ENCODE data around the gene MIER1. TPM values are rescaled to one million over a fixed set of nuclear protein-coding genes. Genes with fewer than 3 reads are reported as not detected.
"Not testable (repeated sequence)": the region's sequence is repeated elsewhere in the genome, so short reads cannot be mapped to it uniquely, and the experiment has no call there.

Gene MIER1
- total RNA-seq, 1 experiment from 2014 or later, result 28.7 TPM

DNA sequence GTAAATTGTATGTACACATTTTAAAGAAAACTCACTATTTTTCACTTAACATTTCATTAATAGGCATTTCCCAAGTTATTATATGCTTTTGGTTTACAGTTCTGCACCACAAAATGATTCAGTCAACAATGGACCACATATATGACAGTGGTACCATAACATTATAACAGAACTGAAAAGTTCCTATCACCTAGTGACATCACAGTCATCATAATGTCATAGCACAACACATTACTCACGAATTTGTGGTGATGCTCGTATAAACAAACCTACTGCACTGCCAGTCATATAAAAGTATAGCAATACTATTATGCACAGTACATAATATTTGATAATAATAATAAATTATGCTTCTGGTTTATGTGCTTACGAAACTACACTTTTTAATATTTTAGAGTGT, 31.1 kb upstream of the MIER1 start (continued):
- TF ChIP-seq, protein P1, sequence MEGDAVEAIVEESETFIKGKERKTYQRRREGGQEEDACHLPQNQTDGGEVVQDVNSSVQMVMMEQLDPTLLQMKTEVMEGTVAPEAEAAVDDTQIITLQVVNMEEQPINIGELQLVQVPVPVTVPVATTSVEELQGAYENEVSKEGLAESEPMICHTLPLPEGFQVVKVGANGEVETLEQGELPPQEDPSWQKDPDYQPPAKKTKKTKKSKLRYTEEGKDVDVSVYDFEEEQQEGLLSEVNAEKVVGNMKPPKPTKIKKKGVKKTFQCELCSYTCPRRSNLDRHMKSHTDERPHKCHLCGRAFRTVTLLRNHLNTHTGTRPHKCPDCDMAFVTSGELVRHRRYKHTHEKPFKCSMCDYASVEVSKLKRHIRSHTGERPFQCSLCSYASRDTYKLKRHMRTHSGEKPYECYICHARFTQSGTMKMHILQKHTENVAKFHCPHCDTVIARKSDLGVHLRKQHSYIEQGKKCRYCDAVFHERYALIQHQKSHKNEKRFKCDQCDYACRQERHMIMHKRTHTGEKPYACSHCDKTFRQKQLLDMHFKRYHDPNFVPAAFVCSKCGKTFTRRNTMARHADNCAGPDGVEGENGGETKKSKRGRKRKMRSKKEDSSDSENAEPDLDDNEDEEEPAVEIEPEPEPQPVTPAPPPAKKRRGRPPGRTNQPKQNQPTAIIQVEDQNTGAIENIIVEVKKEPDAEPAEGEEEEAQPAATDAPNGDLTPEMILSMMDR (IDR thresholded peaks at IDR 0.05 in 2 of 3, conservative IDR thresholded peaks at IDR 0.05 in 1 of 3; ENCODE audit: borderline replicate concordance in 1 of 3, insufficient read depth in 1 of 3, low read depth in 2 of 3, low read length in 2 of 3), result no peak
- TF ChIP-seq ELF1 (IDR thresholded peaks at IDR 0.05; ENCODE audit: borderline replicate concordance, low read depth), result no peak
- TF ChIP-seq, protein P2, sequence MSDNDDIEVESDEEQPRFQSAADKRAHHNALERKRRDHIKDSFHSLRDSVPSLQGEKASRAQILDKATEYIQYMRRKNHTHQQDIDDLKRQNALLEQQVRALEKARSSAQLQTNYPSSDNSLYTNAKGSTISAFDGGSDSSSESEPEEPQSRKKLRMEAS (IDR thresholded peaks at IDR 0.05), result no peak

DNA sequence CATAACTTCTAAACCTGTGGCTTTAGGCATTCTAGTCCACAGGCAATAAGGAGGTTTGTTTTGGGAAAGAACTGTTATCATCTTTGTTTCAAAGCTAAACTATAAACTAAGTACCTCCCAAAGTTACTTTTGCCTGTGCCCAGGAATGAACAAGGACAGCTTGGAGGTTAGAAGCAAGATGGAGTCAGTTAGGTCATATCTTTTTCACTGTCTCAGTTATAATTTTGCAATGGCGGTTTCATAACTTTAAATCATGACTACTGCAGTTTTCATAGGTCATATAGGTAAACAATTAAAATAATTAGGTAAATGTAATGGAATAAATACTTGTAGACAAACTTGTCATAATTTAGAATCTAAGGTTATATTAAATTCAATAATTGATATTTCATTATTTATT, 9.6 kb upstream of the MIER1 start:
- CTCF ChIA-PET; H3K9me3 ChIP-seq (ENCODE audit: control insufficient read depth in 1 of 2, insufficient read depth in 1 of 2, low read depth in 1 of 2, low read length in 2 of 2); BruUV-seq (replicated peaks): not testable (repeated sequence)

DNA sequence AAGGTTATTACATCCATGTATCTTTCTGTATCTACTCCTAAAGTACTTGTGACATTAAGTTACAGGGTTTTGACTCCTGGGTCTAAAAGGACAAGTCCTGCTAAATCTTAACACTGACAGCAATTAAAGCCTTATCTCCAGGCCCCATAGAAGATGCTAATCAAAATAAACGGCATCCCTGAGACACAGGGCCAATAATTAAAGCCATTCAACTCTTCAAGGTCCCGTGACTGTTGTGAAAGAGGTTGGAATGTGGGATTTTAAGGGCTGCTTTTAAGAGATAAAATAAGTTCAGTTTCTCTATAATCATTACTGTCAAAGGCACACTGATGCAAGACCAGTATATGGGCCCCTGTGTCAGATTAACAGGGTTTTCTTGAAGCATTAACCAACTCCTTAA, 8.5 kb upstream of the MIER1 start:
- Histone ChIP-seq H3K9me2 (ENCODE audit: insufficient read depth) (no peaks in the 10 kb centered on the region), H4K20me1 (ENCODE audit: insufficient read depth) (no peaks in the 10 kb centered on the region), H3K27ac (ENCODE audit: low read depth, low read length) (no peak overlapping the region), H3K79me2 (ENCODE audit: insufficient read depth, low read length) (0 out of 2 replicates have a peak, but pooled peaks cover 3% of the 10 kb centered on the region), H2AFZ (ENCODE audit: low read depth, low read length, poor library complexity, severe bottlenecking) (no peak overlapping the region), H3K4me1 (ENCODE audit: control insufficient read depth in 1 of 2, insufficient read depth in 2 of 2, low read length in 2 of 2) (no peaks in the 10 kb centered on the region), H3K36me3 (ENCODE audit: control insufficient read depth in 1 of 2, insufficient read depth in 2 of 2, low read length in 2 of 2) (no peaks in the 10 kb centered on the region), H3K27me3 (ENCODE audit: insufficient read depth, low read length) (no peaks in the 10 kb centered on the region), H3K4me2 (ENCODE audit: low read length) (no peak overlapping the region), H3K9me3 (ENCODE audit: control insufficient read depth in 1 of 2, insufficient read depth in 1 of 2, low read depth in 1 of 2, low read length in 2 of 2) (no peaks in the 10 kb centered on the region), H3K9ac (ENCODE audit: low read length) (no peak overlapping the region), H3K4me3 (replicated peaks in 1 of 2; ENCODE audit: low read depth in 1 of 2, low read length in 2 of 2) (no peak overlapping the region)
- intact Hi-C loops (cut with micrococcal nuclease), result no loop called here
- BruUV-seq (replicated peaks), result no TSS peak
- ATAC-seq (no peak), DNase-seq (ENCODE audit: low read depth, low spot score) (no peak)
- TF ChIP-seq FOSL1 (IDR thresholded peaks at IDR 0.05; ENCODE audit: low read depth) (no peak), CBX3 (IDR thresholded peaks at IDR 0.05; ENCODE audit: low read depth) (no peak), ELF1 (IDR thresholded peaks at IDR 0.05; ENCODE audit: borderline replicate concordance, low read depth) (no peak), TCF7L2 (IDR thresholded peaks at IDR 0.05; ENCODE audit: borderline replicate concordance, extremely low read depth, insufficient read depth, insufficient read length) (no peak), RAD21 (IDR thresholded peaks at IDR 0.05; ENCODE audit: low read depth) (no peak), YY1 (IDR thresholded peaks at IDR 0.05; ENCODE audit: extremely low read depth, insufficient replicate concordance, low read depth, low read length) (no peak), POLR2A (IDR thresholded peaks at IDR 0.05; ENCODE audit: borderline replicate concordance, extremely low read depth, insufficient read depth, insufficient read length) (no peak), CEBPB (IDR thresholded peaks at IDR 0.05; ENCODE audit: low read depth) (no peak)
- CTCF ChIA-PET, result no interaction called here
- RAD21 ChIA-PET (ENCODE audit: low non-redundant PET in 1 of 2, low total read pairs in 2 of 2, uncharacterized antibody in 2 of 2, unreplicated experiment in 2 of 2), result no interaction called here
- POLR2A ChIA-PET, result no interaction called here

More for the DNA sequence above, 9.6 kb upstream of the MIER1 start:
- H3K36me3 ChIP-seq (ENCODE audit: control insufficient read depth in 1 of 2, insufficient read depth in 2 of 2, low read length in 2 of 2); ATAC-seq; intact Hi-C loops (cut with micrococcal nuclease); H3K27ac ChIP-seq (ENCODE audit: low read depth, low read length); RAD21 ChIA-PET (ENCODE audit: low non-redundant PET in 1 of 2, low total read pairs in 2 of 2, uncharacterized antibody in 2 of 2, unreplicated experiment in 2 of 2); H3K9ac ChIP-seq (ENCODE audit: low read length); H3K27me3 ChIP-seq (ENCODE audit: insufficient read depth, low read length); POLR2A ChIA-PET; H3K4me1 ChIP-seq (ENCODE audit: control insufficient read depth in 1 of 2, insufficient read depth in 2 of 2, low read length in 2 of 2); H2AFZ ChIP-seq (ENCODE audit: low read depth, low read length, poor library complexity, severe bottlenecking); H3K79me2 ChIP-seq (ENCODE audit: insufficient read depth, low read length); H3K4me3 ChIP-seq (replicated peaks in 1 of 2; ENCODE audit: low read depth in 1 of 2, low read length in 2 of 2); DNase-seq (ENCODE audit: low read depth, low spot score); H3K9me2 ChIP-seq (ENCODE audit: insufficient read depth); H4K20me1 ChIP-seq (ENCODE audit: insufficient read depth); H3K4me2 ChIP-seq (ENCODE audit: low read length): not testable (repeated sequence)
